GM23338 (cell line): ENCODE data around the gene FAM83C. TPM values are rescaled to one million over a fixed set of nuclear protein-coding genes. Genes with fewer than 3 reads are reported as not detected.

ENCODE experiments used
- ATAC-seq: fragments of 200-7000 bp; cut with Tn5 transposase; 3 replicates; pipeline ENCODE4 v1.9.1; 2020
- DNase-seq: peaks from one replicate; pipeline ENCODE4 v3.0.0-alpha.2; 2015; ENCODE audit warnings: low spot score
- H2AFZ ChIP-seq: fragments of 200-600 bp; sonication (generic); 2 replicates; pipeline ENCODE4 v1.8.0; 2016; ENCODE audit warnings: antibody characterized with exemption, mild to moderate bottlenecking, moderate library complexity
- H3F3A ChIP-seq: fragments of 200-600 bp; sonication (generic); replicated peaks from 2 replicates; pipeline ENCODE4 v1.8.0; 2017; ENCODE audit warnings: antibody characterized with exemption, mixed run types, low read depth
- H3K27ac ChIP-seq: fragments of 200-600 bp; sonication (generic); 2 replicates; pipeline ENCODE4 v1.6.1; 2016; ENCODE audit warnings: low read depth
- H3K27me3 ChIP-seq: fragments of 200-600 bp; sonication (generic); 2 replicates; pipeline ENCODE4 v1.8.0; 2016; ENCODE audit warnings: mild to moderate bottlenecking, mixed run types, moderate library complexity; ENCODE audit not compliant: insufficient read depth
- H3K36me3 ChIP-seq: fragments of 200-600 bp; sonication (generic); 2 replicates; pipeline ENCODE4 v1.8.0; 2016; ENCODE audit warnings: mild to moderate bottlenecking; ENCODE audit not compliant: insufficient read depth
- H3K4me1 ChIP-seq: fragments of 200-600 bp; sonication (generic); 2 replicates; pipeline ENCODE4 v1.8.0; 2016; ENCODE audit warnings: mild to moderate bottlenecking, moderate library complexity; ENCODE audit not compliant: insufficient read depth
- H3K4me2 ChIP-seq: fragments of 200-600 bp; sonication (generic); 2 replicates; pipeline ENCODE4 v1.7.1; 2017; ENCODE audit warnings: mixed run types
- H3K4me3 ChIP-seq: fragments of 200-600 bp; sonication (generic); 2 replicates; pipeline ENCODE4 v1.6.1; 2016; ENCODE audit warnings: mixed run types
- H3K79me2 ChIP-seq: fragments of 200-600 bp; sonication (generic); replicated peaks from 2 replicates; pipeline ENCODE4 v1.8.0; 2017; ENCODE audit warnings: mild to moderate bottlenecking; ENCODE audit not compliant: insufficient read depth
- H3K9me2 ChIP-seq: fragments of 200-600 bp; sonication (generic); 2 replicates; pipeline ENCODE4 v1.8.0; 2017; ENCODE audit not compliant: insufficient read depth
- H4K20me1 ChIP-seq: fragments of 200-600 bp; sonication (generic); replicated peaks from 2 replicates; pipeline ENCODE4 v1.8.0; 2017; ENCODE audit warnings: mild to moderate bottlenecking; ENCODE audit not compliant: insufficient read depth
- H3K27ac Mint-ChIP-seq: 2 replicates; pipeline ENCODE4 v1.8.0; 2020; ENCODE audit warnings: inconsistent platforms, mild to moderate bottlenecking, moderate library complexity, mixed read lengths
- H3K27me3 Mint-ChIP-seq: 3 replicates; pipeline ENCODE4 v1.8.0; 2022; ENCODE audit warnings: low read depth, mild to moderate bottlenecking, moderate library complexity, mixed read lengths, inconsistent platforms; ENCODE audit not compliant: insufficient read depth, poor library complexity
- H3K36me3 Mint-ChIP-seq: 3 replicates; pipeline ENCODE4 v1.8.0; 2021; ENCODE audit warnings: low read depth, mild to moderate bottlenecking, inconsistent platforms, moderate library complexity, mixed read lengths
- H3K4me1 Mint-ChIP-seq: 3 replicates; pipeline ENCODE4 v1.8.0; 2020; ENCODE audit warnings: mild to moderate bottlenecking, inconsistent platforms, mixed read lengths
- H3K4me3 Mint-ChIP-seq: 3 replicates; pipeline ENCODE4 v1.8.0; 2021; ENCODE audit warnings: moderate library complexity, mild to moderate bottlenecking, inconsistent platforms, mixed read lengths
- H3K9me3 Mint-ChIP-seq: 3 replicates; pipeline ENCODE4 v1.8.0; 2020; ENCODE audit warnings: moderate library complexity, mild to moderate bottlenecking, inconsistent platforms, mixed read lengths
- CREB1 ChIP-seq: fragments of 250-450 bp; sonication (Bioruptor Pico); IDR thresholded peaks from 2 replicates; pipeline ENCODE4 v1.5.0; 2020; ENCODE audit warnings: low read depth, mild to moderate bottlenecking, moderate library complexity
- EZH2 ChIP-seq: fragments of 200-600 bp; sonication (generic); IDR thresholded peaks from one replicate; pipeline ENCODE4 v1.8.0; 2017; ENCODE audit warnings: antibody characterized with exemption, mild to moderate bottlenecking, low read depth; ENCODE audit not compliant: unreplicated experiment
- EZH2phosphoT487 ChIP-seq: fragments of 200-600 bp; sonication (generic); IDR thresholded peaks from one replicate; pipeline ENCODE4 v1.8.1; 2018; ENCODE audit warnings: antibody characterized with exemption; ENCODE audit not compliant: unreplicated experiment
- JUNB ChIP-seq: IDR thresholded peaks from one replicate; pipeline ENCODE4 v1.6.1; 2016; ENCODE audit warnings: antibody characterized with exemption; ENCODE audit not compliant: unreplicated experiment
- NANOG ChIP-seq: IDR thresholded peaks from 2 replicates; pipeline ENCODE4 v1.6.1; 2016; ENCODE audit warnings: antibody characterized with exemption, borderline replicate concordance
- POLR2AphosphoS5 ChIP-seq: IDR thresholded peaks from 2 replicates; pipeline ENCODE4 v1.6.1; 2016; ENCODE audit warnings: antibody characterized with exemption, low read depth
- STAT1 ChIP-seq: IDR thresholded peaks from one replicate; pipeline ENCODE4 v1.6.1; 2016; ENCODE audit warnings: antibody characterized with exemption; ENCODE audit not compliant: unreplicated experiment
- ZNF114 ChIP-seq: fragments of 250-450 bp; sonication (Bioruptor Pico); IDR thresholded peaks from 2 replicates; pipeline ENCODE4 v1.5.0; 2020; ENCODE audit warnings: mild to moderate bottlenecking, moderate library complexity
- ZNF331 ChIP-seq: fragments of 250-450 bp; sonication (Bioruptor Pico); IDR thresholded peaks from 2 replicates; pipeline ENCODE4 v1.5.0; 2020; ENCODE audit warnings: low read depth, mild to moderate bottlenecking, moderate library complexity
- polyA plus RNA-seq: library from polyadenylated mRNA; unstranded; fragments of >200 nt; fragmentation: Nextera tagmentation; extraction: Ambion mirVana; gene quantifications from 2 replicates; pipeline ENCODE4 v1.2.1, GENCODE V29; 2016
- total RNA-seq: library from RNA; depleted of rRNA; stranded (reverse); fragments of >200 nt; shearing (Covaris generic); gene quantifications from 2 replicates; pipeline ENCODE4 v1.2.3, GENCODE V29; 2014
- TF ChIP-seq, protein P1 (sequence below): fragments of 250-450 bp; sonication (Bioruptor Pico); IDR thresholded peaks from 2 replicates; pipeline ENCODE4 v1.5.0; 2020; ENCODE audit warnings: mild to moderate bottlenecking, moderate library complexity
- TF ChIP-seq, protein P2 (sequence below): IDR thresholded peaks from one replicate; pipeline ENCODE4 v1.6.1; 2018; ENCODE audit warnings: antibody characterized with exemption; ENCODE audit not compliant: unreplicated experiment
- TF ChIP-seq, protein P3 (sequence below): IDR thresholded peaks from 2 replicates; pipeline ENCODE4 v1.6.1; 2016; ENCODE audit warnings: antibody characterized with exemption
- TF ChIP-seq, protein P4 (sequence below), 2 experiments: fragments of 200-600 bp in 1 of 2; sonication (generic) in 1 of 2; conservative IDR thresholded peaks; 2 replicates each; pipeline versions ENCODE4 v1.5.1 to v1.6.1; 2016 to 2017; ENCODE audit warnings: antibody characterized with exemption in 2 of 2, low read depth in 2 of 2, mild to moderate bottlenecking in 2 of 2, moderate library complexity in 1 of 2

The FAM83C gene
- total and polyA plus RNA-seq, 2 experiments from 2014 or later: 0.10 TPM; not detected in 1

DNA sequence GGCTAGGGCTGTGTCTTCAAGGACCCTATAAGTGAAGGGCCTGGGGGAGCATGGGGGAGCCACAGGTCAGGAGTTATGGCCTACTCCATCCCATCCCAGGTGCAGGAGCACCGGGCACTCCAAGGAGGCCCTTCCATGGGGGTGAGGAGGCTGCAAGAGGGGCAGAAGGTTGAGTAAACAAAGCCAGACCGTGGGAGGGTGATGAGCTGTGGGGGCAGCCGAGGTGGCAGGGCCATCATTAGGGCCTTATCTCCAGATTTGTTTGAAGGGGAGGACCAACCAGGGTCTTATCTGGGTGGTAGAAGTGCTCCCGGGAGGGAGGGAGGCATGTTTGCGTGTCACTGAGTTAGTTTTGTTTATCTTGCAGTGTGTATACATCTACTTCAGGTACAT is 2.1 kb upstream of the FAM83C start:
- Histone ChIP-seq H3K79me2 (no peaks in the 10 kb centered on the region), H3F3A (no peaks in the 10 kb centered on the region), H3K27ac (no peak overlapping the region), H3K4me1 (no peaks in the 10 kb centered on the region), H3K36me3 (no peaks in the 10 kb centered on the region), H2AFZ (no peak overlapping the region), H4K20me1 (no peaks in the 10 kb centered on the region), H3K9me2 (no peaks in the 10 kb centered on the region), H3K4me2 (no peak overlapping the region), H3K4me3 (no peak overlapping the region), H3K27me3 (no peaks in the 10 kb centered on the region)
- DNase-seq: no peak
- H3K9me3 Mint-ChIP-seq: no peaks in the 10 kb centered on the region
- no peak overlapping the region; the same call in 2 of the 3 replicates for H3K4me3 Mint-ChIP-seq
- H3K36me3 Mint-ChIP-seq: no peaks in the 10 kb centered on the region
- H3K27ac Mint-ChIP-seq: no peak overlapping the region
- H3K27me3 Mint-ChIP-seq: peaks cover 16% of the 10 kb centered on the region
- H3K4me1 Mint-ChIP-seq: peaks cover 2% of the 10 kb centered on the region
- TF ChIP-seq NANOG (no peak), POLR2AphosphoS5 (no peak), STAT1 (no peak), ZNF331 (no peak), ZNF114 (CRISPR knock-in tag) (no peak), CREB1 (CRISPR knock-in tag) (no peak), EZH2phosphoT487 (no peak), EZH2 (no peak), JUNB (no peak)
- TF ChIP-seq, protein P1, sequence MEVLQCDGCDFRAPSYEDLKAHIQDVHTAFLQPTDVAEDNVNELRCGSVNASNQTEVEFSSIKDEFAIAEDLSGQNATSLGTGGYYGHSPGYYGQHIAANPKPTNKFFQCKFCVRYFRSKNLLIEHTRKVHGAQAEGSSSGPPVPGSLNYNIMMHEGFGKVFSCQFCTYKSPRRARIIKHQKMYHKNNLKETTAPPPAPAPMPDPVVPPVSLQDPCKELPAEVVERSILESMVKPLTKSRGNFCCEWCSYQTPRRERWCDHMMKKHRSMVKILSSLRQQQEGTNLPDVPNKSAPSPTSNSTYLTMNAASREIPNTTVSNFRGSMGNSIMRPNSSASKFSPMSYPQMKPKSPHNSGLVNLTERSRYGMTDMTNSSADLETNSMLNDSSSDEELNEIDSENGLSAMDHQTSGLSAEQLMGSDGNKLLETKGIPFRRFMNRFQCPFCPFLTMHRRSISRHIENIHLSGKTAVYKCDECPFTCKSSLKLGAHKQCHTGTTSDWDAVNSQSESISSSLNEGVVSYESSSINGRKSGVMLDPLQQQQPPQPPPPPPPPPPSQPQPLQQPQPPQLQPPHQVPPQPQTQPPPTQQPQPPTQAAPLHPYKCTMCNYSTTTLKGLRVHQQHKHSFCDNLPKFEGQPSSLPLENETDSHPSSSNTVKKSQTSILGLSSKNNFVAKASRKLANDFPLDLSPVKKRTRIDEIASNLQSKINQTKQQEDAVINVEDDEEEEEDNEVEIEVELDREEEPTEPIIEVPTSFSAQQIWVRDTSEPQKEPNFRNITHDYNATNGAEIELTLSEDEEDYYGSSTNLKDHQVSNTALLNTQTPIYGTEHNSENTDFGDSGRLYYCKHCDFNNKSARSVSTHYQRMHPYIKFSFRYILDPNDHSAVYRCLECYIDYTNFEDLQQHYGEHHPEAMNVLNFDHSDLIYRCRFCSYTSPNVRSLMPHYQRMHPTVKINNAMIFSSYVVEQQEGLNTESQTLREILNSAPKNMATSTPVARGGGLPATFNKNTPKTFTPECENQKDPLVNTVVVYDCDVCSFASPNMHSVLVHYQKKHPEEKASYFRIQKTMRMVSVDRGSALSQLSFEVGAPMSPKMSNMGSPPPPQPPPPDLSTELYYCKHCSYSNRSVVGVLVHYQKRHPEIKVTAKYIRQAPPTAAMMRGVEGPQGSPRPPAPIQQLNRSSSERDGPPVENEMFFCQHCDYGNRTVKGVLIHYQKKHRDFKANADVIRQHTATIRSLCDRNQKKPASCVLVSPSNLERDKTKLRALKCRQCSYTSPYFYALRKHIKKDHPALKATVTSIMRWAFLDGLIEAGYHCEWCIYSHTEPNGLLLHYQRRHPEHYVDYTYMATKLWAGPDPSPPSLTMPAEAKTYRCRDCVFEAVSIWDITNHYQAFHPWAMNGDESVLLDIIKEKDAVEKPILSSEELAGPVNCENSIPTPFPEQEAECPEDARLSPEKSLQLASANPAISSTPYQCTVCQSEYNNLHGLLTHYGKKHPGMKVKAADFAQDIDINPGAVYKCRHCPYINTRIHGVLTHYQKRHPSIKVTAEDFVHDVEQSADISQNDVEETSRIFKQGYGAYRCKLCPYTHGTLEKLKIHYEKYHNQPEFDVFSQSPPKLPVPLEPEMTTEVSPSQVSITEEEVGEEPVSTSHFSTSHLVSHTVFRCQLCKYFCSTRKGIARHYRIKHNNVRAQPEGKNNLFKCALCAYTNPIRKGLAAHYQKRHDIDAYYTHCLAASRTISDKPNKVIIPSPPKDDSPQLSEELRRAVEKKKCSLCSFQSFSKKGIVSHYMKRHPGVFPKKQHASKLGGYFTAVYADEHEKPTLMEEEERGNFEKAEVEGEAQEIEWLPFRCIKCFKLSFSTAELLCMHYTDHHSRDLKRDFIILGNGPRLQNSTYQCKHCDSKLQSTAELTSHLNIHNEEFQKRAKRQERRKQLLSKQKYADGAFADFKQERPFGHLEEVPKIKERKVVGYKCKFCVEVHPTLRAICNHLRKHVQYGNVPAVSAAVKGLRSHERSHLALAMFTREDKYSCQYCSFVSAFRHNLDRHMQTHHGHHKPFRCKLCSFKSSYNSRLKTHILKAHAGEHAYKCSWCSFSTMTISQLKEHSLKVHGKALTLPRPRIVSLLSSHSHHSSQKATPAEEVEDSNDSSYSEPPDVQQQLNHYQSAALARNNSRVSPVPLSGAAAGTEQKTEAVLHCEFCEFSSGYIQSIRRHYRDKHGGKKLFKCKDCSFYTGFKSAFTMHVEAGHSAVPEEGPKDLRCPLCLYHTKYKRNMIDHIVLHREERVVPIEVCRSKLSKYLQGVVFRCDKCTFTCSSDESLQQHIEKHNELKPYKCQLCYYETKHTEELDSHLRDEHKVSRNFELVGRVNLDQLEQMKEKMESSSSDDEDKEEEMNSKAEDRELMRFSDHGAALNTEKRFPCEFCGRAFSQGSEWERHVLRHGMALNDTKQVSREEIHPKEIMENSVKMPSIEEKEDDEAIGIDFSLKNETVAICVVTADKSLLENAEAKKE: no peak
- TF ChIP-seq, protein P2, sequence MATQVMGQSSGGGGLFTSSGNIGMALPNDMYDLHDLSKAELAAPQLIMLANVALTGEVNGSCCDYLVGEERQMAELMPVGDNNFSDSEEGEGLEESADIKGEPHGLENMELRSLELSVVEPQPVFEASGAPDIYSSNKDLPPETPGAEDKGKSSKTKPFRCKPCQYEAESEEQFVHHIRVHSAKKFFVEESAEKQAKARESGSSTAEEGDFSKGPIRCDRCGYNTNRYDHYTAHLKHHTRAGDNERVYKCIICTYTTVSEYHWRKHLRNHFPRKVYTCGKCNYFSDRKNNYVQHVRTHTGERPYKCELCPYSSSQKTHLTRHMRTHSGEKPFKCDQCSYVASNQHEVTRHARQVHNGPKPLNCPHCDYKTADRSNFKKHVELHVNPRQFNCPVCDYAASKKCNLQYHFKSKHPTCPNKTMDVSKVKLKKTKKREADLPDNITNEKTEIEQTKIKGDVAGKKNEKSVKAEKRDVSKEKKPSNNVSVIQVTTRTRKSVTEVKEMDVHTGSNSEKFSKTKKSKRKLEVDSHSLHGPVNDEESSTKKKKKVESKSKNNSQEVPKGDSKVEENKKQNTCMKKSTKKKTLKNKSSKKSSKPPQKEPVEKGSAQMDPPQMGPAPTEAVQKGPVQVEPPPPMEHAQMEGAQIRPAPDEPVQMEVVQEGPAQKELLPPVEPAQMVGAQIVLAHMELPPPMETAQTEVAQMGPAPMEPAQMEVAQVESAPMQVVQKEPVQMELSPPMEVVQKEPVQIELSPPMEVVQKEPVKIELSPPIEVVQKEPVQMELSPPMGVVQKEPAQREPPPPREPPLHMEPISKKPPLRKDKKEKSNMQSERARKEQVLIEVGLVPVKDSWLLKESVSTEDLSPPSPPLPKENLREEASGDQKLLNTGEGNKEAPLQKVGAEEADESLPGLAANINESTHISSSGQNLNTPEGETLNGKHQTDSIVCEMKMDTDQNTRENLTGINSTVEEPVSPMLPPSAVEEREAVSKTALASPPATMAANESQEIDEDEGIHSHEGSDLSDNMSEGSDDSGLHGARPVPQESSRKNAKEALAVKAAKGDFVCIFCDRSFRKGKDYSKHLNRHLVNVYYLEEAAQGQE: no peak
- TF ChIP-seq, protein P3, sequence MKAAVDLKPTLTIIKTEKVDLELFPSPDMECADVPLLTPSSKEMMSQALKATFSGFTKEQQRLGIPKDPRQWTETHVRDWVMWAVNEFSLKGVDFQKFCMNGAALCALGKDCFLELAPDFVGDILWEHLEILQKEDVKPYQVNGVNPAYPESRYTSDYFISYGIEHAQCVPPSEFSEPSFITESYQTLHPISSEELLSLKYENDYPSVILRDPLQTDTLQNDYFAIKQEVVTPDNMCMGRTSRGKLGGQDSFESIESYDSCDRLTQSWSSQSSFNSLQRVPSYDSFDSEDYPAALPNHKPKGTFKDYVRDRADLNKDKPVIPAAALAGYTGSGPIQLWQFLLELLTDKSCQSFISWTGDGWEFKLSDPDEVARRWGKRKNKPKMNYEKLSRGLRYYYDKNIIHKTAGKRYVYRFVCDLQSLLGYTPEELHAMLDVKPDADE: no peak
- TF ChIP-seq, protein P4, sequence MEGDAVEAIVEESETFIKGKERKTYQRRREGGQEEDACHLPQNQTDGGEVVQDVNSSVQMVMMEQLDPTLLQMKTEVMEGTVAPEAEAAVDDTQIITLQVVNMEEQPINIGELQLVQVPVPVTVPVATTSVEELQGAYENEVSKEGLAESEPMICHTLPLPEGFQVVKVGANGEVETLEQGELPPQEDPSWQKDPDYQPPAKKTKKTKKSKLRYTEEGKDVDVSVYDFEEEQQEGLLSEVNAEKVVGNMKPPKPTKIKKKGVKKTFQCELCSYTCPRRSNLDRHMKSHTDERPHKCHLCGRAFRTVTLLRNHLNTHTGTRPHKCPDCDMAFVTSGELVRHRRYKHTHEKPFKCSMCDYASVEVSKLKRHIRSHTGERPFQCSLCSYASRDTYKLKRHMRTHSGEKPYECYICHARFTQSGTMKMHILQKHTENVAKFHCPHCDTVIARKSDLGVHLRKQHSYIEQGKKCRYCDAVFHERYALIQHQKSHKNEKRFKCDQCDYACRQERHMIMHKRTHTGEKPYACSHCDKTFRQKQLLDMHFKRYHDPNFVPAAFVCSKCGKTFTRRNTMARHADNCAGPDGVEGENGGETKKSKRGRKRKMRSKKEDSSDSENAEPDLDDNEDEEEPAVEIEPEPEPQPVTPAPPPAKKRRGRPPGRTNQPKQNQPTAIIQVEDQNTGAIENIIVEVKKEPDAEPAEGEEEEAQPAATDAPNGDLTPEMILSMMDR (conservative IDR thresholded peaks at IDR 0.05; ENCODE audit: low read depth in 2 of 2): no peak
- ATAC-seq: no peak
